ENCODE data around the gene ZDHHC21. TPM values are rescaled to one million over a fixed set of nuclear protein-coding genes. Genes with fewer than 3 reads are reported as not detected.

The ZDHHC21 gene
- total and polyA plus RNA-seq, 2 experiments from 2014 or later, result 3.3 to 5.9 TPM

GRCh38 chr9:14660721-14661120 lies 32.5 kb downstream of the ZDHHC21 start:
- Histone ChIP-seq H3F3A (ENCODE audit: insufficient read depth) (no peaks in the 10 kb centered on the region), H2AFZ (no peak overlapping the region), H3K27ac (no peak overlapping the region), H3K36me3 (ENCODE audit: low read depth) (no peaks in the 10 kb centered on the region), H3K9ac (no peak overlapping the region), H3K9me2 (ENCODE audit: insufficient read depth) (no peaks in the 10 kb centered on the region), H3K9me3 (ENCODE audit: low read depth) (no peaks in the 10 kb centered on the region), H3K4me1 (ENCODE audit: insufficient read depth) (no peaks in the 10 kb centered on the region), H3K4me2 (ENCODE audit: unreplicated experiment) (no peak overlapping the region), H3K4me3 (no peak overlapping the region), H3K27me3 (replicated peaks; ENCODE audit: insufficient read depth) (no peaks in the 10 kb centered on the region), H4K20me1 (ENCODE audit: insufficient read depth) (no peaks in the 10 kb centered on the region), H3K79me2 (ENCODE audit: insufficient read depth) (no peaks in the 10 kb centered on the region)
- DNase-seq, result no peak
- TF ChIP-seq EZH2 (IDR thresholded peaks at IDR 0.05; ENCODE audit: insufficient read depth, poor library complexity, severe bottlenecking) (no peak), EZH2phosphoT487 (IDR thresholded peaks at IDR 0.05; ENCODE audit: insufficient read depth, low read depth) (no peak)
- 83 to 85% methylated on average over 5 of the region's 5 CpGs for WGBS, 2 experiments (ENCODE audit: low coverage in 1 of 2, low lambda C conversion rate in 2 of 2, missing lambda C conversion rate in 2 of 2)
- in situ Hi-C loops (cut with MboI), result no loop called here

- no peaks in the 10 kb centered on the region for H3K9me2 ChIP-seq (ENCODE audit: insufficient read depth)
- no peaks in the 10 kb centered on the region for H3F3A ChIP-seq (ENCODE audit: insufficient read depth)
- 98 to 100% methylated on average over 1 of the region's 1 CpG for WGBS, 2 experiments (ENCODE audit: low coverage in 1 of 2, low lambda C conversion rate in 2 of 2, missing lambda C conversion rate in 2 of 2)
- no peak overlapping the region for H3K4me2 ChIP-seq (ENCODE audit: unreplicated experiment)
- H3K9ac ChIP-seq, result no peak overlapping the region
- H3K4me3 ChIP-seq, result no peak overlapping the region
- no peaks in the 10 kb centered on the region for H4K20me1 ChIP-seq (ENCODE audit: insufficient read depth)
- H3K9me3 ChIP-seq (ENCODE audit: low read depth), result peaks cover 2% of the 10 kb centered on the region
- in situ Hi-C loops (cut with MboI), result no loop called here
- no peak overlapping the region for H3K27ac ChIP-seq
- TF ChIP-seq EZH2phosphoT487 (IDR thresholded peaks at IDR 0.05; ENCODE audit: insufficient read depth, low read depth), result no peak
- no peak for TF ChIP-seq EZH2 (IDR thresholded peaks at IDR 0.05; ENCODE audit: insufficient read depth, poor library complexity, severe bottlenecking)
- H3K79me2 ChIP-seq (ENCODE audit: insufficient read depth), result no peaks in the 10 kb centered on the region
- no peaks in the 10 kb centered on the region for H3K4me1 ChIP-seq (ENCODE audit: insufficient read depth)
- H2AFZ ChIP-seq, result no peak overlapping the region
- H3K36me3 ChIP-seq (ENCODE audit: low read depth), result peaks cover 15% of the 10 kb centered on the region; the same call in 1 of the 2 replicates
- DNase-seq, result no peak
- no peaks in the 10 kb centered on the region for H3K27me3 ChIP-seq (replicated peaks; ENCODE audit: insufficient read depth)
Measured at GRCh38 chr9:14654932-14655331, 38.3 kb downstream of the ZDHHC21 start.

- Histone ChIP-seq H3K27ac (no peak overlapping the region), H3K4me2 (ENCODE audit: unreplicated experiment) (no peak overlapping the region), H2AFZ (no peak overlapping the region), H3K9me2 (ENCODE audit: insufficient read depth) (no peaks in the 10 kb centered on the region), H3K9ac (no peak overlapping the region), H3K36me3 (ENCODE audit: low read depth) (peaks cover 15% of the 10 kb centered on the region; the same call in 1 of the 2 replicates), H3F3A (ENCODE audit: insufficient read depth) (no peaks in the 10 kb centered on the region), H3K79me2 (ENCODE audit: insufficient read depth) (no peaks in the 10 kb centered on the region), H3K4me1 (ENCODE audit: insufficient read depth) (no peaks in the 10 kb centered on the region), H3K27me3 (replicated peaks; ENCODE audit: insufficient read depth) (no peaks in the 10 kb centered on the region), H3K4me3 (no peak overlapping the region), H3K9me3 (ENCODE audit: low read depth) (peaks cover 2% of the 10 kb centered on the region), H4K20me1 (ENCODE audit: insufficient read depth) (no peaks in the 10 kb centered on the region)
- DNase-seq, result no peak
- TF ChIP-seq EZH2 (IDR thresholded peaks at IDR 0.05; ENCODE audit: insufficient read depth, poor library complexity, severe bottlenecking) (no peak), EZH2phosphoT487 (IDR thresholded peaks at IDR 0.05; ENCODE audit: insufficient read depth, low read depth) (no peak)
- in situ Hi-C loops (cut with MboI), result no loop called here
- 92 to 94% methylated on average over 1 of the region's 1 CpG for WGBS, 2 experiments (ENCODE audit: low coverage in 1 of 2, low lambda C conversion rate in 2 of 2, missing lambda C conversion rate in 2 of 2)
Measured at GRCh38 chr9:14653511-14653910, 39.7 kb downstream of the ZDHHC21 start.

GRCh38 chr9:14652729-14653377 lies 40.4 kb downstream of the ZDHHC21 start:
- WGBS, 2 experiments (ENCODE audit: low coverage in 1 of 2, low lambda C conversion rate in 2 of 2, missing lambda C conversion rate in 2 of 2), result 58 to 61% methylated on average over 4 of the region's 4 CpGs
- Histone ChIP-seq H3K9me2 (ENCODE audit: insufficient read depth) (no peaks in the 10 kb centered on the region), H3K4me3 (no peak overlapping the region), H3F3A (ENCODE audit: insufficient read depth) (no peaks in the 10 kb centered on the region), H3K9me3 (ENCODE audit: low read depth) (peaks cover 2% of the 10 kb centered on the region), H3K4me1 (ENCODE audit: insufficient read depth) (no peaks in the 10 kb centered on the region), H3K27me3 (replicated peaks; ENCODE audit: insufficient read depth) (no peaks in the 10 kb centered on the region), H3K4me2 (ENCODE audit: unreplicated experiment) (no peak overlapping the region), H3K36me3 (ENCODE audit: low read depth) (peaks cover 15% of the 10 kb centered on the region; the same call in 1 of the 2 replicates), H3K27ac (no peak overlapping the region), H3K9ac (no peak overlapping the region), H4K20me1 (ENCODE audit: insufficient read depth) (no peaks in the 10 kb centered on the region), H2AFZ (no peak overlapping the region), H3K79me2 (ENCODE audit: insufficient read depth) (no peaks in the 10 kb centered on the region)
- in situ Hi-C loops (cut with MboI), result no loop called here
- DNase-seq, result peak; percentile 27
- TF ChIP-seq EZH2phosphoT487 (IDR thresholded peaks at IDR 0.05; ENCODE audit: insufficient read depth, low read depth) (no peak), EZH2 (IDR thresholded peaks at IDR 0.05; ENCODE audit: insufficient read depth, poor library complexity, severe bottlenecking) (no peak)
